Cerebellar nuclear complex (tissue), 1 donor: ENCODE results near the gene NKX3-2.

ENCODE experiments used
- DNase-seq, 2 experiments: peaks; one replicate each; lab custom pipeline; 2025; lab: John Stamatoyannopoulos, UW

Gene NKX3-2

GRCh38 chr4:13498469-13498868 is 45.8 kb downstream of the NKX3-2 start:
- DNase-seq: no peak

GRCh38 chr4:13496605-13497004 is 47.7 kb downstream of the NKX3-2 start:
- DNase-seq: no peak

- no peak for DNase-seq
Observed at GRCh38 chr4:13495753-13496152, 48.6 kb downstream of the NKX3-2 start.

- DNase-seq: no peak
Observed at GRCh38 chr4:13493793-13494192, 50.5 kb downstream of the NKX3-2 start.

GRCh38 chr4:13492747-13493146 is 51.6 kb downstream of the NKX3-2 start:
- DNase-seq: no peak
